ES-I3 (cell line): ENCODE results near the gene CHGA.

Experiments used
- H3K36me3 ChIP-seq: 2 replicates; pipeline ENCODE4 v1.6.1; 2013; ENCODE audit warnings: mild to moderate bottlenecking, low read length, control low read depth, moderate library complexity; ENCODE audit not compliant: insufficient read depth
- H3K4me1 ChIP-seq: 2 replicates; pipeline ENCODE4 v1.6.1; 2013; ENCODE audit warnings: mild to moderate bottlenecking, control low read depth, low read length; ENCODE audit not compliant: insufficient read depth
- H3K9ac ChIP-seq: 2 replicates; pipeline ENCODE4 v1.6.1; 2013; ENCODE audit warnings: low read depth, mild to moderate bottlenecking, low read length, moderate library complexity
- H3K9me3 ChIP-seq: 2 replicates; pipeline ENCODE4 v1.6.1; 2013; ENCODE audit warnings: mild to moderate bottlenecking, low read length, moderate library complexity; ENCODE audit not compliant: control insufficient read depth, insufficient read depth

Gene CHGA

DNA sequence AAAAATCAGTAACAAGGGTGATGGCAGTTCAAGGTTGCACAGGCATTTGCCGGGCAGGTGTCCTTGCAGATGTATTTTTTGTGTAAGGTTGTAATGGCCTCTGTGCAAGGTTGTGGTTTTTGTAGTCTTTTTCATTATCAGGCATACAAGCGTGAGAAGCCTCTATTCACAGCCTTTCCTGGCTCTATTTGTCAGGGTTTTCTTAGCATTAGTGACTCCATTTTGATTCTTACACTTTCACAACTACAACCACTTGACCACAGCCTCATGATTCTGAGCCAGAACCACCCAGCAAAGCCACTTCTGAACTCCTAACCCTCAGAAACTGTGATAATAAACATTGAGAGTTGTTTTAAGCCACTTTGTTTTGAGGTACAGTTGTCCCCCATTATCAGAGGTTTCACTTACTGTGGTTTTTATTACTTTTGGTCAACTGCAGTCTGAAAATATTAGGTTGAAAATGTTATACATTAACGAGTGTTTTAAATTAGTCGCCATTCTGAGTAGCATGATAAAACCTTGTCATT, 27.5 kb upstream of the CHGA start:
- Histone ChIP-seq H3K9ac (no peak overlapping the region), H3K36me3 (no peaks in the 10 kb centered on the region), H3K9me3 (no peaks in the 10 kb centered on the region; the same call in 1 of the 2 replicates), H3K4me1 (no peaks in the 10 kb centered on the region)

DNA sequence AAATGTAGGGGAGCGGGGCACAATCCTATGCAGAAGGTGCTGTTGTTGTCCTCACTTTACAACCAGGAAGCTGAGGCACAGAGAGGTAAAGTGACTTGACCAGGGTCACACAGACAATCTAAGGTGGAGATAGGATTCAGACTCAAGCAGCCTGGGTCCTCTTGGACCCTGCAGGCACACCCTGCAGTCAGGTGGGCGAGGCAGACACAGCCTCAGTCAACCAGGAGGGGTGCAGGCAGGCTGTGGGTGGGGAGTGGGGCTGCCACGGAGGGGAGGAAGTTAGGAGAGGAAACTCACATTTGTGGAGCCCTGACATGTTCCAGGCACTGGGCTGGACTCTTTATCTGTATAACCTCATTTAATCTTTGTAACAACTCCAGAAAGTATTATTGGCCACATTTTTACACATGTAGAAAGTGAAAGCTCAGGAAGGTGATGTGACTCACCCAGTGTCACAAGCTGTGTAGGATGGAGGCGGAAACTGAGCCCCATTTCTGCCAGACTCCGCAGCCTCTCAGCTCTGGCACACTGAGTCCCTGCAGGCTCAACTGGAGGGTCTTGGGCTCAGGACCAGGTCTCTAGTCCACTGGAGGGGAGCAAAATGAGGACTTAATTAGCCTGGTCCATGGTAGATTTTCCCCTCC, 24.9 kb upstream of the CHGA start:
- Histone ChIP-seq H3K36me3 (no peaks in the 10 kb centered on the region), H3K4me1 (no peaks in the 10 kb centered on the region), H3K9ac (no peak overlapping the region), H3K9me3 (no peaks in the 10 kb centered on the region; the same call in 1 of the 2 replicates)

DNA sequence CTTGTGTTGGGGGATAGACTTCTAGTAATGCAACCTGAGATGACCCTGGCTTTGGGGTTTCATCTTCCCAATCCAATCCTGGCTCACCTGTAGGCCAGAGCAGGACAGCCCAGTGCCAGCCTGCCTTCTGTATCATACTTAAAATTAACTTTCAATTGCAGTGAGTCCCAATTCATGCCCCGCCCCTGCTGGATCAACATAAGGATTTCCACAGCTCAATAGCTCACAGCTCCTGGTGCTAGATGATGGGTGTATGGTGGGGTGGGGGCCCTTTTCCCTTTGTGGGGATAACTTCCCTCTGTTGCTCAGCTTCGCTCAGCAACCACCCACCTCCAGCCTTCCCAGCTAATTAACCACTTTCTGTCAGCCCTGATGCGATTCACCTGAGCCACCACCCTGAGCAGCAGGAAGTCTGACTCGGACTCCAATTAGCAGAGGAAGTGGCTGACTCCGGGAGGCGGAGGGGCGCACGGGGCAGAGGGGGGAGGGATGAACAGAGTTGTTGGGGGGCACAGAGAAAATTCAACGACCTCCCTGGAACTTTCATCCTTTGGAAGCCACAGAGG, 24.3 kb upstream of the CHGA start:
- Histone ChIP-seq H3K4me1 (no peaks in the 10 kb centered on the region), H3K9ac (no peak overlapping the region), H3K36me3 (no peaks in the 10 kb centered on the region), H3K9me3 (no peaks in the 10 kb centered on the region; the same call in 1 of the 2 replicates)

DNA sequence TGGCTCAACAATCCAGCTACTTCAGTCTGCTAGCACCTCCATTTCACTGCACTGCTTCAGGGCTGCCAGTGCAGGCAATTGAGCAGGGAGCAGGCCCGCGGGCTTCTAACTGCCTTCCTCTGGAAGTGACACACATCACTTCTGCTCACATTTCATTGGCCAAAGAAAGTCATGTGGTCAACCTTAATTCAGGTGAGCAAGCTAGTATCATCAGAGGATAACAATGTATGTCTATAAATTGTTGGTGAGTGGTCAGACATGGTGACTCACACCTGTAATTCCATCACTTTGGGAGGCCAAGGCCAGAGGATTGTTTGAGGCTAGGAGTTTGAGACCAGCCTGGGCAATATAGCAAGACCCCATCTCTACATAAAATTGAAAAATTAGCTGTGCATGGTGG, 22.3 kb upstream of the CHGA start:
- Histone ChIP-seq H3K9me3 (no peaks in the 10 kb centered on the region), H3K36me3 (no peaks in the 10 kb centered on the region), H3K9ac (no peak overlapping the region), H3K4me1 (no peaks in the 10 kb centered on the region)

- H3K9ac ChIP-seq = no peak overlapping the region
- H3K36me3 ChIP-seq = no peaks in the 10 kb centered on the region
- H3K9me3 ChIP-seq = no peaks in the 10 kb centered on the region
- H3K4me1 ChIP-seq = no peaks in the 10 kb centered on the region
Observed at GRCh38 chr14:92902191-92902590, 20.8 kb upstream of the CHGA start.

GRCh38 chr14:92902726-92903125, 20.2 kb upstream of the CHGA start:
- no peaks in the 10 kb centered on the region for H3K4me1 ChIP-seq
- H3K9ac ChIP-seq = no peak overlapping the region
- no peaks in the 10 kb centered on the region for H3K9me3 ChIP-seq
- no peaks in the 10 kb centered on the region for H3K36me3 ChIP-seq

GRCh38 chr14:92903359-92903758, 19.6 kb upstream of the CHGA start:
- Histone ChIP-seq H3K4me1 (no peaks in the 10 kb centered on the region), H3K36me3 (no peaks in the 10 kb centered on the region), H3K9me3 (no peaks in the 10 kb centered on the region), H3K9ac (no peak overlapping the region)

GRCh38 chr14:92905667-92906066, 17.3 kb upstream of the CHGA start:
- Histone ChIP-seq H3K36me3 (no peaks in the 10 kb centered on the region), H3K4me1 (no peaks in the 10 kb centered on the region), H3K9ac (no peak overlapping the region), H3K9me3 (no peaks in the 10 kb centered on the region)

GRCh38 chr14:92906420-92906819, 16.5 kb upstream of the CHGA start:
- Histone ChIP-seq H3K4me1 (no peaks in the 10 kb centered on the region), H3K9ac (no peak overlapping the region), H3K36me3 (no peaks in the 10 kb centered on the region), H3K9me3 (no peaks in the 10 kb centered on the region)

GRCh38 chr14:92906823-92907222, 16.1 kb upstream of the CHGA start:
- H3K9ac ChIP-seq = no peak overlapping the region
- H3K9me3 ChIP-seq = no peaks in the 10 kb centered on the region
- H3K36me3 ChIP-seq = no peaks in the 10 kb centered on the region
- H3K4me1 ChIP-seq = no peaks in the 10 kb centered on the region

DNA sequence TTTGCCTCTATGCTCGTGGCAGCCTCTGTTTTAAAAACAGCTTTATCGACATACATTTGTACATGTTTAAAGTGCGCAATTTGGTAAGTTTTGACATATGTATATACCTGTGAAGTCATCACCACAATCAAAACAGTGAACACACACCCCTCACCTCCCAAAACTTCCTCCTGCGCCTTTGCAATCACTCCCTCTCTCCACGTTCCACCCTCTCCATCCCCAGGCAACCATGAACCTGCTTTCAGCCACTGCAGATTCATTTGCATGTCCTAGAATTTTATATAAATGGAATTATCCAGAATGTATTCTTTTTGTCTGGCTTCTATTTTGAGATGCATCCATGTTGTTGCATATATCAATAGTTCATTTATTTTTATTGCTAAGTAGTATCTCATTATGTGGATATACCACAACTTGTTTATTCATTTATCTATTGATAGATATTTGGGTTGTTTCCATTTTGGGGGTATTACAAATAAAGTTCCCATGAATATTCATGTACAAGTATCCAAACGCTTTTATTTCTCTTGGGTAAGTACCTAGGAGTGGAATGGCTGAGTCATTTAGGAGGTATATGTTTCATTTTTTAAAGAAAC, 15.5 kb upstream of the CHGA start:
- Histone ChIP-seq H3K36me3 (no peaks in the 10 kb centered on the region), H3K9ac (no peak overlapping the region), H3K4me1 (no peaks in the 10 kb centered on the region), H3K9me3 (no peaks in the 10 kb centered on the region)

- Histone ChIP-seq H3K9me3 (no peaks in the 10 kb centered on the region), H3K4me1 (no peaks in the 10 kb centered on the region), H3K9ac (no peak overlapping the region), H3K36me3 (no peaks in the 10 kb centered on the region)
Observed at GRCh38 chr14:92914087-92914656, 8.8 kb upstream of the CHGA start.

DNA sequence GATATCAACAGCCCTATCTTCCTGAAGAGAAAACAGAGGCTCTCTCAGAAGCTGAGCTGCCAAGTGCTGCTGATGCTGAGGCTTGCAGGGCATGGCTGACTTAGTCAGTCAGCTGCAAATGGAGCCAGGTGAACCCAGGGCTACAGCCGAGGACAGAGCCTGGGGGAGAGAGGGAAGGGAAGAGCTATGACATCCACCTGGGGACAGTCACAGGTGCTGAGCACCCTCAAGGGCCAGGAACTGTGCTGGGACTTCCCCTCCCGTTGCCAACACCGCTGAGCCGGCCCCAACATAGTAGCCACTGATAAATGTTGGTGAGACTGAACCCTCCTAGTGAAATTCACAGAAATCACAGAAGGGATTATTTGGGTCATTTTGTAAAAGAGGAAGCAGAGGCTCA, 6.7 kb upstream of the CHGA start:
- no peaks in the 10 kb centered on the region for H3K9me3 ChIP-seq
- H3K9ac ChIP-seq = no peak overlapping the region
- no peaks in the 10 kb centered on the region for H3K36me3 ChIP-seq
- no peaks in the 10 kb centered on the region for H3K4me1 ChIP-seq

DNA sequence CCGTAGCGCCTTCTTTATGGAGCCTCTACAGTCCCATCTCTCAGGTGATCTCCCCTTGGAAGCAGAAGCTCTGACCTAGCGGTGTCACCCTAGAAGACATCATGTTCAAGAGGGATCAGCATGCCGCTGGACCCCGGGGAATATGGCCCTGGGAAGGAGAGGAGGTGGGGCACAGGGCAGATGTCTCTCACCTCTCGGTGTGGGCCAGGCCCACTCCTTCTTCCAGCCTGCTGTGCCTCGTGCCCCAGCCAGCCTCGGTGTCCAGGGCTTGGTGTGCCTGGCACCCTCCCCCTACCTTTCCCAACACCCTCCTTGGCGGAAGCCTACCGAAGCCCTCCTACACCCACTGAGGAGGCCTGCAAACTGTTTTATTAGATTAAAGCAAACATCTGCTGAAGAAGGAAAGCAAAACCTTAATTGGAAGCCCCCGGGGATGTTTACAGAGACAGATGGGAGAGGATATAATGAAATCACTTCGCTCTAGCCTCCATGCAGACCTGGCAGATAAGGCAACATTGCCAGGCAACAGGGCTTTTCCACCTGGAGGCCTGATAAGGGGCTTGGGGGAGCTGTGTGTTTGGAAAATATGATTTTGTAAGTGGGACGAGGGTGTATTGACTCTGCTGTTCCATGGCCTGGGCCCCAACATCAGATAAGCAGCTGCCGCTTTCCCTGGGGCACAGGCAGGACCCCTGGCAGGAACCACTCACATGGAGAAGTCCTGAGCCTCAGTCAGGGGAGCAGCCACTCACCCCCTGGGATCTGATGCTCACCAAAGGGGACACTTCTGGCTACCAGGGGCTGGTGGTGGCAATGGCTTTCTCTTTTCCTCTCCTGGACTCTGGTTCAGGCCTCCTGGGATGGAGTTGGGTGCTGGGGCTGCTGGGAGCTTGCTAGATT, 5.7 kb upstream of the CHGA start:
- Histone ChIP-seq H3K9ac (no peak overlapping the region), H3K4me1 (no peaks in the 10 kb centered on the region), H3K36me3 (no peaks in the 10 kb centered on the region), H3K9me3 (no peaks in the 10 kb centered on the region)
